ENCODE measurements around the gene KLHL29.
A peak's percentile ranks its signal among the peaks of the same experiment; 100 is the strongest.
"Not testable (repeated sequence)": the region's sequence is repeated elsewhere in the genome, so short reads cannot be mapped to it uniquely, and the experiment has no call there.

The KLHL29 gene

GRCh38 chr2:23384551-23385343, at the start of gene KLHL29:
Gene KLHL29, plus strand, starts transcription at chr2:23385179. Its CDS starts 177,018 bp downstream, at chr2:23562197.
- peak in 49 of 56 donors; percentile 16 to 87 (median 55) for DNase-seq

- DNase-seq, result no peak
These were observed 49.4 kb upstream of the KLHL29 start for GRCh38 chr2:23335550-23335949.

- DNase-seq, result no peak
These were observed 42.9 kb upstream of the KLHL29 start for GRCh38 chr2:23342075-23342474.

- DNase-seq, result no peak
These were observed 39.0 kb upstream of the KLHL29 start for GRCh38 chr2:23346029-23346428.

- DNase-seq, result no peak
These were observed 38.2 kb upstream of the KLHL29 start for GRCh38 chr2:23346781-23347180.

- DNase-seq, result no peak
These were observed 37.4 kb upstream of the KLHL29 start for GRCh38 chr2:23347471-23348092.

- DNase-seq, result not testable (repeated sequence)
These were observed 36.9 kb upstream of the KLHL29 start for GRCh38 chr2:23348093-23348481.

GRCh38 chr2:23349508-23349907, 35.5 kb upstream of the KLHL29 start:
- no peak for DNase-seq

GRCh38 chr2:23350041-23350791, 34.8 kb upstream of the KLHL29 start:
- peak in 19 of 56 donors; percentile 1 to 38 (median 7) for DNase-seq

GRCh38 chr2:23350792-23351355, 34.1 kb upstream of the KLHL29 start:
- DNase-seq, result no peak

GRCh38 chr2:23351388-23352141, 33.4 kb upstream of the KLHL29 start:
- peak in 49 of 56 donors; percentile 9 to 81 (median 52) for DNase-seq

- no peak for DNase-seq
These were observed 30.4 kb upstream of the KLHL29 start for GRCh38 chr2:23354554-23354953.

GRCh38 chr2:23355001-23355400, 30.0 kb upstream of the KLHL29 start:
- DNase-seq, result no peak

- no peak for DNase-seq
These were observed 28.3 kb upstream of the KLHL29 start for GRCh38 chr2:23356711-23357110.

- no peak for DNase-seq
These were observed 25.1 kb upstream of the KLHL29 start for GRCh38 chr2:23359631-23360567.

GRCh38 chr2:23360571-23361125, 24.3 kb upstream of the KLHL29 start:
- no peak for DNase-seq

GRCh38 chr2:23361152-23361551, 23.8 kb upstream of the KLHL29 start:
- no peak for DNase-seq

- DNase-seq, result no peak
These were observed 21.7 kb upstream of the KLHL29 start for GRCh38 chr2:23363268-23363667.

- no peak for DNase-seq
These were observed 21.1 kb upstream of the KLHL29 start for GRCh38 chr2:23363831-23364230.

- no peak for DNase-seq
These were observed 18.3 kb upstream of the KLHL29 start for GRCh38 chr2:23366720-23367119.

Data from nucleus accumbens (tissue), 56 donors.